Memory B cell (primary cell): Measurements from ENCODE around the gene ST7.

Experiments used
- ATAC-seq: fragments of 150-1000 bp; cut with Tn5 transposase; 2 replicates; pipeline ENCODE4 v1.10.0; 2021; ENCODE audit warnings: low read depth, mild to moderate bottlenecking, moderate library complexity
- DNase-seq, 2 donors: peaks; one replicate each; pipeline ENCODE4 v3.0.0; 2022; ENCODE audit warnings: low spot score in 2 of 2
- H3K27ac Mint-ChIP-seq: one replicate; pipeline ENCODE4 v1.8.0; 2022; ENCODE audit warnings: mild to moderate bottlenecking, moderate library complexity, mixed read lengths
- H3K27me3 Mint-ChIP-seq: one replicate; pipeline ENCODE4 v1.8.0; 2022; ENCODE audit warnings: mixed read lengths
- H3K36me3 Mint-ChIP-seq: one replicate; pipeline ENCODE4 v1.8.0; 2022; ENCODE audit warnings: mild to moderate bottlenecking, mixed read lengths
- H3K4me1 Mint-ChIP-seq: one replicate; pipeline ENCODE4 v1.8.0; 2022; ENCODE audit warnings: mixed read lengths
- H3K4me3 Mint-ChIP-seq: one replicate; pipeline ENCODE4 v1.8.0; 2022; ENCODE audit warnings: mild to moderate bottlenecking, moderate library complexity, mixed read lengths
- H3K9me3 Mint-ChIP-seq: one replicate; pipeline ENCODE4 v1.8.0; 2022; ENCODE audit warnings: mixed read lengths

Gene ST7

DNA sequence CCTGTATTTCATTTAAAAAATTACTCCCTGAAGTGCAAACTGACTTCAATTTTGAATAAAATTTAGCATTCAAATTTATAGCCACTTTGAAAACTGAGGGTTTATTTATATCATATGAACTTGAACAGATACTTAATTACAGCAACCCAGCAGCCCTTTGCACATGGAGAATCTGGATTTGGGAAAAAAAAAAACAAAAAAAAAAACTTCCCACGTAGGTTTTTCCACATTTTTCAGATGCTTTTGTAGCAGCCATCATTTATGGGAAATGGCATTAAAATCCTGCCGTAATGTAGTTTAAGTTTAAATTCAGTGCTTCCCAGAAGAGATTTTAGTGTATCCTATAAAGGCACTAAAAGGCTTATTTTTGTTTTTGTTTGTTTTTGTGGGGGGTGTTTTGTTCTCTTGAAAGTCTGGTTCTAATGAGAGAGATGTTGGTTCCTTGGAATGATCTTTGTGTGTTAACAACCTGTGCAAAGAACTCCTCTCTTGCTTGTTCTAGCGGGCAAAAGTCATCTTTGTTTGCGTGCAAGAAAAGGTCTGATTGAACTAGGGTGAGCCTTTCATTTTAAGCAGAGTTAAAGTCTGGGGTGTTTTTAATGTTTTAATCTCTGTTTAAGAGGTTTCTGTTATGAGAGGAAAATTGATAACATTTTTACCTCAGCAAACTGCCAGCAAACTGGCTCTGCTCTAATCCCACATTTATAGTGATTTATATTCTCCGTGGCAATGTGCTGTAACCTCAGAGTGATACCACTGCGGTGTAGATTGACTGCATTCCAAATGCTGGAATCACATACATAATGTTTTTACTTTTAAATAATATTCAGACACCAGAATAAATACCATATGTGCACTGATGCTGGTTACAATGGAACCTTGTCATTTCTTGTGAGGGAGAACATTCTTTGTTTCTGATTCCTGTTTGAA is 264.1 kb downstream of the ST7 start:
- no peak for ATAC-seq
- H3K4me3 Mint-ChIP-seq = no peak overlapping the region
- DNase-seq = no peak
- H3K27ac Mint-ChIP-seq = no peak overlapping the region
- H3K36me3 Mint-ChIP-seq = peaks cover 6% of the 10 kb centered on the region
- H3K4me1 Mint-ChIP-seq = no peaks in the 10 kb centered on the region
- H3K27me3 Mint-ChIP-seq = no peaks in the 10 kb centered on the region
- no peaks in the 10 kb centered on the region for H3K9me3 Mint-ChIP-seq

- Mint-ChIP-seq H3K27ac (no peak overlapping the region), H3K27me3 (no peaks in the 10 kb centered on the region), H3K36me3 (peaks cover 15% of the 10 kb centered on the region), H3K4me3 (no peak overlapping the region), H3K9me3 (no peaks in the 10 kb centered on the region), H3K4me1 (no peaks in the 10 kb centered on the region)
- DNase-seq (no peak), ATAC-seq (no peak)
These were observed 265.4 kb downstream of the ST7 start for GRCh38 chr7:117218700-117219099.

- H3K36me3 Mint-ChIP-seq = peaks cover 15% of the 10 kb centered on the region
- H3K27ac Mint-ChIP-seq = no peak overlapping the region
- DNase-seq (no peak), ATAC-seq (no peak)
- no peak overlapping the region for H3K4me3 Mint-ChIP-seq
- H3K9me3 Mint-ChIP-seq = no peaks in the 10 kb centered on the region
- no peaks in the 10 kb centered on the region for H3K4me1 Mint-ChIP-seq
- no peaks in the 10 kb centered on the region for H3K27me3 Mint-ChIP-seq
These were observed 266.2 kb downstream of the ST7 start for GRCh38 chr7:117219485-117219884.

DNA sequence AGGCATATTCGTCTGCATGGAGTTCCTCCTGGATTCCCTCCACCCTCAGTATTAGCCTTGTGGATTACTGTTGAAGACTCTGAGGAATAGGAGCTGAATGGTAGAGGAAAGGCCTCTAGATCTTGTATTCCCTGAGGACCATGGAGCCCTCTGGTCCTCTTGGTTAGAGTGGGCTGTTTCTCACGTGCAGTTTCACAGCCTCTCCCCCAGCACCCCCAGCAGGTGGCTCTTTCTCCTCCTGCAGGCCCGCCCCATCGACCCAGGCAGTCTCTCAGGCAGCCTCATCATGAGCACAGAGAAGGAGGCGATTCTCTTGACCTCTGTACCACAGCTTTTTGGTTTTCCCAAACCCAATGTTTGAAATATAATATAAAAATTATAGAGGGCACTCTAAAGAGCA is 267.5 kb downstream of the ST7 start:
- no peak overlapping the region for H3K4me3 Mint-ChIP-seq

DNA sequence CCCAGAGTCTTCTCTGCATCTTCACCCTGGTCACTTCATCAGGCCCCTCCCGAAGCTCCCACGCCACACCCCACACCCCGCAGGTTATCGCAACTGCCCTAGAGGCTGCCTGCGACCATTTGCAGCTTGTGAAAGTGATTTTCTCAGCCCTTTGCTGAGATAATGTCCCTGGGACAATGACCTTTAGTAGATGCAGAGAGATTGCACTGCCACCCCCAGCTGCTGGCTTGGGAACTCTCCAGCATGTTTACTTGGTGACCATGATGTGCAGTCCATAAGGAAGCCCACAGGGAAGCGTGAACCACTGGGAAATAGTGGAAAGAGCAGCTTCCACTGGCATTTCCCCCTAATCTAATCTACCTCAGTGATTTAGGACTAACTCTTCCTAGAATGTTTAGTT is 272.2 kb downstream of the ST7 start:
- no peak for ATAC-seq
- no peak overlapping the region for H3K27ac Mint-ChIP-seq
- no peak for DNase-seq
- H3K27me3 Mint-ChIP-seq = no peaks in the 10 kb centered on the region
- no peaks in the 10 kb centered on the region for H3K9me3 Mint-ChIP-seq
- H3K36me3 Mint-ChIP-seq = peaks cover 14% of the 10 kb centered on the region
- no peak overlapping the region for H3K4me3 Mint-ChIP-seq
- no peaks in the 10 kb centered on the region for H3K4me1 Mint-ChIP-seq

More for the DNA sequence above, 267.5 kb downstream of the ST7 start:
- H3K36me3 Mint-ChIP-seq = peaks cover 14% of the 10 kb centered on the region
- H3K27me3 Mint-ChIP-seq = no peaks in the 10 kb centered on the region
- no peak for ATAC-seq
- no peak overlapping the region for H3K27ac Mint-ChIP-seq
- H3K9me3 Mint-ChIP-seq = no peaks in the 10 kb centered on the region
- no peak for DNase-seq
- H3K4me1 Mint-ChIP-seq = no peaks in the 10 kb centered on the region

DNA sequence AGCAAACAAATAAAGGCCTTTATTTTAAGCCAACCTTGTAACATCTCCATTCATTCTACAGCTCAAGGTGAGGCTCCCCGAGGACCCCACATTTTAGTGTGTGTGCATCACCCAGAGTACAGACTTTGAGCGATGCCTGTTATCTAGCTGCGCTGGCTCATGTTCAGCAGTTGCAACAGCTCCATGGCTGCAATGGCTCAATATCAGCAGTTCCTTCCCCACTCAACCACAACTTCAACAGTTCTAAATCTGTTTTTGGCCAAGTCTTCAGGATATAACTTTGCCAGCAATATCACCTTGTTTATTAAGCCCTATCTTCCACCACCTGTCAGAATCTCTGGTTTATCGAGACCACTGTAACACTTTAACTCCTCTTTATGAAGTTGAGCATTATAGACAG is 273.8 kb downstream of the ST7 start:
- no peak overlapping the region for H3K4me3 Mint-ChIP-seq
- no peak for DNase-seq
- H3K4me1 Mint-ChIP-seq = no peaks in the 10 kb centered on the region

DNA sequence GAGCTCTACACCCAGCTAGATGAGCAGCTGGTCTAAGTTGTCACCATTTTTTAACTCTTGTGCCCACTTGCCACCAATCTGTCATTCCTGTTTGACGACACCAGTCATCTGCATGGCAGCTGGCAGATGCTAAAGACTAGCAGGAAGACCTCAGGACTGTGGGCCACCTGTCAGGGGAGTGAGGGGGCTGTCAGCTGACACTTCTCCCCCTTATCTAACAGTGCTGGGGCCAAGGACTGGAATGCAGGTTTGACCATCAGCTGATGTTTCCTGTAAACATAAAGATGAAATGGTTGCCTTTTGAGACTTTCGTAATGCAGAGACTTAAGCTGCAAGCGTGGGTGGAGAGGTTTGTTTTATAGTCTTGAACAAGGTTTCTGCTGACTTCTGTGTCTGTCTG is 276.0 kb downstream of the ST7 start:
- ATAC-seq = no peak
- no peaks in the 10 kb centered on the region for H3K4me1 Mint-ChIP-seq

More for the DNA sequence above, 273.8 kb downstream of the ST7 start:
- Mint-ChIP-seq H3K9me3 (peaks cover 4% of the 10 kb centered on the region), H3K27me3 (no peaks in the 10 kb centered on the region), H3K36me3 (peaks cover 9% of the 10 kb centered on the region), H3K27ac (no peak overlapping the region)
- no peak for ATAC-seq

GRCh38 chr7:117230276-117231046 is 277.2 kb downstream of the ST7 start:
- DNase-seq = no peak
- peak; percentile 70 for ATAC-seq
- Mint-ChIP-seq H3K27me3 (no peaks in the 10 kb centered on the region), H3K36me3 (no peaks in the 10 kb centered on the region), H3K4me1 (no peaks in the 10 kb centered on the region), H3K4me3 (no peak overlapping the region), H3K27ac (no peak overlapping the region), H3K9me3 (peaks cover 6% of the 10 kb centered on the region)

More for the DNA sequence above, 276.0 kb downstream of the ST7 start:
- no peak for DNase-seq
- H3K27me3 Mint-ChIP-seq = no peaks in the 10 kb centered on the region
- no peak overlapping the region for H3K4me3 Mint-ChIP-seq
- no peak overlapping the region for H3K27ac Mint-ChIP-seq
- H3K9me3 Mint-ChIP-seq = peaks cover 6% of the 10 kb centered on the region
- H3K36me3 Mint-ChIP-seq = no peaks in the 10 kb centered on the region

GRCh38 chr7:117231047-117231359 is 277.7 kb downstream of the ST7 start:
- DNase-seq (no peak), ATAC-seq (no peak)
- Mint-ChIP-seq H3K27ac (no peak overlapping the region), H3K4me3 (no peak overlapping the region), H3K9me3 (peaks cover 9% of the 10 kb centered on the region), H3K4me1 (no peaks in the 10 kb centered on the region), H3K27me3 (no peaks in the 10 kb centered on the region), H3K36me3 (no peaks in the 10 kb centered on the region)

- peaks cover 4% of the 10 kb centered on the region for H3K9me3 Mint-ChIP-seq
- ATAC-seq (no peak), DNase-seq (no peak)
- peaks cover 5% of the 10 kb centered on the region for H3K27me3 Mint-ChIP-seq
- no peak overlapping the region for H3K27ac Mint-ChIP-seq
- no peak overlapping the region for H3K4me3 Mint-ChIP-seq
- H3K36me3 Mint-ChIP-seq = no peaks in the 10 kb centered on the region
- no peaks in the 10 kb centered on the region for H3K4me1 Mint-ChIP-seq
These were observed 284.3 kb downstream of the ST7 start for GRCh38 chr7:117237646-117238045.

GRCh38 chr7:117238472-117238871 is 285.2 kb downstream of the ST7 start:
- Mint-ChIP-seq H3K27me3 (peaks cover 5% of the 10 kb centered on the region), H3K27ac (no peak overlapping the region), H3K4me1 (no peaks in the 10 kb centered on the region), H3K36me3 (no peaks in the 10 kb centered on the region), H3K9me3 (peaks cover 4% of the 10 kb centered on the region), H3K4me3 (no peak overlapping the region)
- ATAC-seq (no peak), DNase-seq (no peak)

GRCh38 chr7:117238937-117239336 is 285.6 kb downstream of the ST7 start:
- no peaks in the 10 kb centered on the region for H3K4me1 Mint-ChIP-seq

GRCh38 chr7:117241088-117241487 is 287.8 kb downstream of the ST7 start:
- no peak for ATAC-seq
- peaks cover 3% of the 10 kb centered on the region for H3K9me3 Mint-ChIP-seq
- no peaks in the 10 kb centered on the region for H3K36me3 Mint-ChIP-seq
- peaks cover 5% of the 10 kb centered on the region for H3K27me3 Mint-ChIP-seq
- H3K4me3 Mint-ChIP-seq = no peak overlapping the region
- H3K4me1 Mint-ChIP-seq = no peaks in the 10 kb centered on the region
- H3K27ac Mint-ChIP-seq = no peak overlapping the region
- DNase-seq = no peak

More at GRCh38 chr7:117238937-117239336, 285.6 kb downstream of the ST7 start:
- Mint-ChIP-seq H3K36me3 (no peaks in the 10 kb centered on the region), H3K27me3 (peaks cover 5% of the 10 kb centered on the region), H3K9me3 (peaks cover 3% of the 10 kb centered on the region), H3K27ac (no peak overlapping the region), H3K4me3 (no peak overlapping the region)
- ATAC-seq (no peak), DNase-seq (no peak)

GRCh38 chr7:117243390-117243789 is 290.1 kb downstream of the ST7 start:
- Mint-ChIP-seq H3K4me3 (no peak overlapping the region), H3K36me3 (no peaks in the 10 kb centered on the region), H3K4me1 (no peaks in the 10 kb centered on the region), H3K27ac (no peak overlapping the region), H3K9me3 (peaks cover 4% of the 10 kb centered on the region), H3K27me3 (peaks cover 7% of the 10 kb centered on the region)
- DNase-seq = no peak
- no peak for ATAC-seq
